IPS-20b (cell line): ENCODE data around the gene ASPSCR1.

Experiments used
- H3K27ac ChIP-seq: one replicate; pipeline ENCODE4 v1.5.1; 2013; ENCODE audit warnings: low read length
- H3K27me3 ChIP-seq: 2 replicates; pipeline ENCODE4 v1.6.1; 2013; ENCODE audit warnings: mild to moderate bottlenecking, low read length, inconsistent platforms; ENCODE audit not compliant: insufficient read depth
- H3K36me3 ChIP-seq: 2 replicates; pipeline ENCODE4 v1.6.1; 2013; ENCODE audit warnings: low read depth, mild to moderate bottlenecking, inconsistent platforms, low read length, moderate library complexity; ENCODE audit not compliant: insufficient read depth
- H3K4me1 ChIP-seq: 2 replicates; pipeline ENCODE4 v1.6.1; 2013; ENCODE audit warnings: mild to moderate bottlenecking, control low read depth, inconsistent platforms, low read length, moderate library complexity; ENCODE audit not compliant: insufficient read depth
- H3K4me3 ChIP-seq: 2 replicates; pipeline ENCODE4 v1.5.1; 2013; ENCODE audit warnings: mild to moderate bottlenecking, low read length, inconsistent platforms
- H3K9ac ChIP-seq: 2 replicates; pipeline ENCODE4 v1.6.1; 2013; ENCODE audit warnings: low read depth, mild to moderate bottlenecking, inconsistent platforms, low read length, moderate library complexity
- H3K9me3 ChIP-seq: 2 replicates; pipeline ENCODE4 v1.6.1; 2013; ENCODE audit warnings: mild to moderate bottlenecking, low read depth, low read length, inconsistent platforms; ENCODE audit not compliant: insufficient read depth

ASPSCR1 gene

DNA sequence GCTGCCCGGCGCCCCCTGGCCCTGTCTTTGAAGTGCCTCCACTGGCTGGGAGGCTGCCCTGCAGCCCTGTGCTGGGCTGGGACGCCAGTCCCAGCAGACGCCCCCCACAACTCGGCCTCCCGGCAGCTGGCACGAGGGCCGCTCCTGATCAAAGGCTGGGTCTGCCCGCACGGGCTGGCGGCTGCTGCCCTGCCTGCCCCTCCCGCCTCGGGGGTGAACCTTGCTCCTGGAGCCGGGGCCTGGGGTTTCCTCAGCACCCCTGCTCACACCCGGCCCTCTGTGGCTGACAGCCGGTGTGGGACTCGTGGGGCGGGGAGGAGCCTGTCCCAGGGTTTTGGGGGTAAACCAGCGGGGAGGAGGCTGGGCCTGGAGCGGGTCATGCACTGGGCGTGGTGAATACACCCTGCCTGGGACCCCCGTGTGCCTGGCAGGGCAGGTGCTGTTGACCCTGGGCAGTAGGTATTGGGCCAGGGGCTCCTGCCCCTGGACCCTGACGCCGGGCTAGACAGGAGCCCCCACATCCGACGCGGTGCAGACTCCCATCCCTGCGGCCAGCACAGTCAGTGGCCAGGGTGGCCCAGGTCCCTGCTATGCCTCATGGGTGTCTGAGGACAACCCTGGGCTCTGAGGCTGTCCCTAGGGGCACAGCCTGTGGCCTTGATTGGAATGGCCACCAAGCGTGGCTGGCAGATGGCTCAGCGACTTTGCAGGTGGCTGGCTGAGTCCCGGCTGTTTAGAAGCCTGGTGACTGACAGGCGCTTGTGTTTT is 23.6 kb downstream of the ASPSCR1 start:
- peaks cover 3% of the 10 kb centered on the region; the same call in 1 of the 2 replicates for H3K36me3 ChIP-seq
- no peaks in the 10 kb centered on the region for H3K9me3 ChIP-seq
- H3K27ac ChIP-seq = no peak overlapping the region
- H3K9ac ChIP-seq = no peak overlapping the region
- no peaks in the 10 kb centered on the region for H3K27me3 ChIP-seq
- H3K4me1 ChIP-seq = no peaks in the 10 kb centered on the region
- H3K4me3 ChIP-seq = no peak overlapping the region

DNA sequence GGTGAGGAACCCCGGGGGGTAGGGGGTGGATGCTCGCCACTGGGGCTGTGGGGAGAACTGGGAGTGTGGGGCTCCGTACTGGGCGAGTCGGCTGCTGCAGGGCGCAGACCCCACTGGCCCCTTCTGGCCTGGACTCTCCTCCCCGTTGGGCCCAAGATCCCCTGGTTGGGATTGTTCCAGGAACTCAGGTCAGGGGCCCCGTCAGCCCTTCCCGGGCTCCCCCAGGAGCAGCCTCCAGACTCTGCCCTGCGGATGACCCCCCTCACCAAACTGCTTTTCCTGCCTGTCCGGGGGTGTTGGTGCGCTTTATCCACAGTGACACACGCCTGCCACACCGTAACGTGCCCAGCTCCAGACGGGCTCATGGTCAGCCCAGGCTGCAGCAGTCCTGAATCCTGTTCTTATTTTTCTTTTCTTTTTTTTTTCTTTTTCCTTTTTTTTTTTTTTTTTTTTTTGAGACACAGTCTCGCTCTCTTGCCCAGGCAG is 24.2 kb downstream of the ASPSCR1 start:
- H3K9me3 ChIP-seq = no peaks in the 10 kb centered on the region
- H3K9ac ChIP-seq = no peak overlapping the region
- H3K4me1 ChIP-seq = no peaks in the 10 kb centered on the region
- no peak overlapping the region for H3K4me3 ChIP-seq
- H3K27ac ChIP-seq = no peak overlapping the region
- no peaks in the 10 kb centered on the region for H3K27me3 ChIP-seq
- peaks cover 3% of the 10 kb centered on the region; the same call in 1 of the 2 replicates for H3K36me3 ChIP-seq

DNA sequence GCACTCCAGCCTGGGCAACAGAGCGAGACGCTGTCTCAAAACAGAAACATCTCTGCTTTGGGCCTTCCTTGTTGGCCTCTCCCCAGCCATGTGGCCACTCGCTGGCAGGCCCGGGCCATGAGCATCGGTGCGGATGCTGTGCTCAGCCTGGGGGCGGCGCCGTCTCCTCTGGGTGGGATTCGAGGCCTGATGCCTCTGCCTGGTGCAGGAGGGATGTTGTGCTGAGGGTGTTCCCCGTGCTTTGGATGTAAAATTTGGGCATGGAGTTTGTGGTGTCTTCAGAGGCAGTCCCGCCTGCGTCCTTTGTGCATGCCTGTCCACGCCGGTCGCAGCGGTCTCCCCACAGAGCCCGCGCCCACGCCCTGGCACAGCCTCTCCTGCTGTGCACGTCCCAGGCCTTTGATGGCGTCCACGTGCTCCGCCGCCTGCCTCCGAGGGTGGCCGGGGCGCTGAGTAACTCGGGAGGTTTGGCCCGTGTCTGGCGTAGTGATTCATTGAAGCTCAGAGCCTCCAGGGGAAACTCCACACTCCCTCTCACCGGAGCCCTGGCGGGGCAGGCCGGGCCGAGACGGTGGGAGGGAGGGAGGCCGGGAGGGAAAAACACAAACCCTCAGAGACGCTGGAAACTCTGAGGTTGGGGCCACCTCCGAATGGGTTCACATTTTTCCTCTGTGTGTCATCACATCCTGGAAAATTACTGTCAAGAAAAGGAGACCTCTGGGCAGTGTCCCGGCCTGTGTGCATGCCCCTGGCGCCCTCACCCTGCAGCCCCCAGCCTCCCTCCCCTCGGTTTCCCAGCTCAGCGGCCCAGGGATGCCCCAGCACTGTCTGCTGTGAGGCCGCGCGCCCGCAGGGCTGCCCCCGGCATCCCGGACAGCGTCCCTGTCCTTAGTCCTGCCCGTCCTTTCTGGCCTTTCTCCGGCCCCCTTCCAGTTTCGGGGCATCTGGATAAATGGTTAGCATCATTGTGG is 26.3 kb downstream of the ASPSCR1 start:
- Histone ChIP-seq H3K27me3 (no peaks in the 10 kb centered on the region), H3K27ac (no peak overlapping the region)

DNA sequence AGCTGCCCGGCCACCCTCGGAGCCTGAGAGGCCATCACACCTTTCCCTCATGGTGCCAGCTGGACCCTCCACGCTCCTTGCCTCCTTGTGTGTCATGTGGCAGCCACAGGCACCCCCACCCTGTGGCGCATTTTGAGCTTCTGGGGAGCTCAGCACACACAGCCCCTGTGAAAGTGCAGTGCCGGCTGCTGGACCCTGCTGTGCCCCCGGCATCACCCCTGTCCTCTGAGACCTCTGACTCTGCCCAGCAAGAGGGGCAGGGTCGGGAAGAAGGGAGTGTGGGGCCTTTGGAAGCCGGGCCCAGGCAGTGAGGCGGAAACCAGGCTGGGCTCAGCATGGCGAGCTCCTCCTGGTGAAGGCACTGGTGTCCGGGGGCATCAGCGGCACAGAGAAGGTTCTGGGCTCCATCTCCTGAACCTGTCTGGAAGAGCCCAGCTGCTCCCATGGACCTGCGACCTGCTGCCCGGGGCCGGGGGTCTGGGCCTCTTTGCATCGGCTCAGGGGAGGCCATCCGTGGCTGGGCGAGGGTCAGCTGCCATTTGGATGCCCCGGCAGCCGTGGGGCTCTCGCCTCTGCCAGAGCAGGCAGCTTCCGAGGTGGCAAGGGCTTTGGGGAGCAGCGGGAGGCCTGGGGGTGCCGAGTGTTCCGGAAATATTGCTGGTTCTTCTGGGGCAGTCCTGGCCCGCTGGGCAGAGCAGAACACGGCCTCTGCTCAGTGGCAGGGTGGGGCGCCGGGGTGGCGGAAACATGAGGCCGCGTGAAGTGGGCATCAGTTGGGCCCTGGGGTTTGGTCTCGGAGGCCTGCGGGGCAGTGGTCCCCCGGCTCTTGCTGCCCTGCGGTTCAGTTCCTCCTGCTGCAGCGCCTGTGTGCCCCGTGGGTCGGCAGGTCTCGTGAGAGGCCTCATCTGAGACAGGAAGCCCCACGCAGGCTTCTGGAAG is 27.4 kb downstream of the ASPSCR1 start:
- H3K4me1 ChIP-seq = no peaks in the 10 kb centered on the region
- H3K36me3 ChIP-seq = no peaks in the 10 kb centered on the region
- H3K9ac ChIP-seq = no peak overlapping the region
- no peak overlapping the region for H3K4me3 ChIP-seq
- no peak overlapping the region for H3K27ac ChIP-seq
- H3K9me3 ChIP-seq = no peaks in the 10 kb centered on the region
- H3K27me3 ChIP-seq = no peaks in the 10 kb centered on the region

More for the DNA sequence above, 26.3 kb downstream of the ASPSCR1 start:
- Histone ChIP-seq H3K9me3 (no peaks in the 10 kb centered on the region), H3K36me3 (no peaks in the 10 kb centered on the region; the same call in 1 of the 2 replicates), H3K4me1 (no peaks in the 10 kb centered on the region), H3K9ac (no peak overlapping the region), H3K4me3 (no peak overlapping the region)

DNA sequence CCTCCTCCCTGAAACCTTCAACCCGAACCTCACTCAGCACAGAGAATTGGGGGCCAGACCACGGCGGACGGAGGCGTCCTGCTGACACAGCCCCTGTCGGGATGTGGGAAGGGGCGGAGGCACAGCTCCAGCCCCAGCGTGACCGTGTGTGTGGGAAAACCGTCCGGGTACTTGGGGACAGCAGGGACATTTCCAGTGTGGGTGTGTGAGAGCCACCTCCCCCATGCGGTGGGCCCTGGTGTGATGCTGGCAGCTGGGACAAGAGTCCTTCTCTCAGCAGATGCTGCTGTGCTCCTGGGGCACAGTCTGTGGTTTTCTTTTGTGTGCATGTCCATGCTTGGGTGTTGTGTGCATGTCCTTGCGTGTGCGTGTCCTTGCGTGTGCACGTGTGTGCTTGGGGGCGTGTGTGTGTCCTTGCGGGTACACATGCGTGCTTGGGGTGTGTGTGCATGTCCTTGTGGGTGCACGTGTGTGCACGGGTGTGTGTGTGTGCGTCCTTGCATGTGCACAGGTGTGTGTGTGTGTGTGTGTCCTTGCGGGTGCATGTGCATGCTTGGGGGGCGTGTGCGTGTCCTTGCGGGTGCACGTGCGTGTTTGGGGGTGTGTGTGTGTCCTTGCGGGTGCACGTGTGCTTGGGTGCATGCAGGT is 28.4 kb downstream of the ASPSCR1 start:
- Histone ChIP-seq H3K27ac (no peak overlapping the region), H3K27me3 (no peaks in the 10 kb centered on the region), H3K9ac (no peak overlapping the region), H3K36me3 (no peaks in the 10 kb centered on the region), H3K4me3 (no peak overlapping the region), H3K4me1 (no peaks in the 10 kb centered on the region), H3K9me3 (no peaks in the 10 kb centered on the region)

DNA sequence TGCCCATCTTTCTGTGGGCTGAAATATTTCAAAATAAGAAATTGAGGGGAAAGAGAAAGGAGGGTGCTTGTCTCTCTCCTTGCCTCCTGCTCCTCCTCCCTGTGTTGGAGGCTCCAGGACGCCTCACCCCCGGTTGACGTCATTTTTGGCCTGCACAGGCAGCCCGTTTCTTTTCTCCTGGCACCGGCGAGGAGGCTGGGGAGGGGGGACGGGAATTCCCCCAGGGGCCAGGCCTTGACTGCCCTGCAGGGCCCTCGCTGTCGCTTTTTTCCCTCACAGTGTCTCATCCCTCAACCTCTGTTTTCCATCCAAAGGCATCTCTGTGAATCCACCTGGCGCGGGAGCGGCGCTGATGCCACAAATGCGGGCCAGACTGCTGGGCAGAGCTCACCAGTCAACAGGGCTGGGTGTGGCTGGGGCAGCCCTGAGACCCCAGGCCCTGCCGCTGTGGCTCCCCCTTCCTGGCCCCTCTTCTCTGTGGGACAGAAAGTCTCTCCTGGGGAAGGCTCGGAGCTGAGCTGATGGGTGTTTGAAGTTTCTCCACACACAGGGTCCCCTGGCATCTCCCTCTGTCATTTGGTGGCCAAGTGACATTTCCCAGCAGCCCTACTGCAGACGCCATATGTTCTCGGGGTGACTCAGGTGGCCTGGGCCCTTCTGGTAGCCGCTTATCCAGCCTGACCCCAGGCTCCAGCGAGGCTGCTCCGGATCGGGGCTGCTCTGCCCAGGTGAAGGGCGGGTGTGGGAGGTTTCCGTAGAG is 29.2 kb downstream of the ASPSCR1 start:
- no peaks in the 10 kb centered on the region for H3K9me3 ChIP-seq
- no peak overlapping the region for H3K27ac ChIP-seq
- no peak overlapping the region for H3K4me3 ChIP-seq
- H3K36me3 ChIP-seq = no peaks in the 10 kb centered on the region
- H3K4me1 ChIP-seq = no peaks in the 10 kb centered on the region
- H3K9ac ChIP-seq = no peak overlapping the region
- no peaks in the 10 kb centered on the region for H3K27me3 ChIP-seq

DNA sequence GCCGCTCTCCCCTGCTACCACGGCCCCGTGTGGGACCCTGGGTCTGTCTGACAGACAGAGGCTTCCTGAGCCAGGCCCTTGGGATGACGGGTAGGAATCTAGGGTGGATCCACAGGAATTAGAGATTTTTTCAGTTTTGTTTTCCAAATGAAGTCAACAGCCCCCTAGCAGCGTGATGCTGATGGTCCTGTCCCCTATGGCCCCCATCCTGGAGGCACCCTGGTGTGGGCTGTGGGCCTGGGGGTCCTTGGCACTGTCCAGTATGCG is 29.7 kb downstream of the ASPSCR1 start:
- H3K9me3 ChIP-seq = no peaks in the 10 kb centered on the region
- no peaks in the 10 kb centered on the region for H3K27me3 ChIP-seq
- H3K9ac ChIP-seq = no peak overlapping the region
- no peaks in the 10 kb centered on the region for H3K4me1 ChIP-seq
- H3K27ac ChIP-seq = no peak overlapping the region
- H3K36me3 ChIP-seq = no peaks in the 10 kb centered on the region
- H3K4me3 ChIP-seq = no peak overlapping the region

DNA sequence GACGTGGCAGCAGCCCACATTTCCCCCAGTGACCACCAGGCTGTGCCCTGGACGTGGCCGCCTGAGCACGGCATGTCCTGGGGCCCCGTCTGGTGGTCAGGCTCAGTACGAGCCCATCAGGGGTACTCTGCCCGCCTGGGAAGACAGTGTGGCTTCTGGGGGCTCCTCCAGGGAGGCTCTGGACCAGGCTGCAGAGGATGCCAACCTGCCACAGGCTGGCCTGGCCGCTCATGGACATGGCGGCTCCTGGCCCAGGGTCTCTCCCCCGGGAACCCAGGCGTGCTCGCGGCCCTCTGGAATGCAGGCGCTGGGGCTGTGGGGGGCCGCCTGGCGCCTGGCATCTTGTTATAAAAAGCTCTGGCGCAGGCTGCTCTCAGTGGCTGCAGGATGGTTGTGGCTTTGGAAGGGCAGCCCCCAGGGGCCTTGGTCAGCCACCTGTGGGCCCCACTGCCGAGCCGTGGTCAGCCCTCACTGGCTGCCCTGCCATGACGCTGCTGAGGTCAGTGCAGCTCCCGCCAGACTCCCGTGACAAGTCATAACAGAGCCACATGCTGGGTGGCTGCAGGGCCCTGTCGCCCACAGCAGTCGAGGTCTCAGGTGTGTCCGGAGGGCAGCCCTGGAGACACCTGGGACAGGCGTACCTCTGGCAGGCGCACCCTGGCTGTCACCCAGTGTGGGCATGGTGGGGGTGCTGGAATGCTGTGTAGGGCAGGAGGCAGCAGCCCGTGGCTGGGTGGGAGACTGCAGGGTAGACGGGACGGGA is 30.2 kb downstream of the ASPSCR1 start:
- no peak overlapping the region for H3K9ac ChIP-seq
- no peaks in the 10 kb centered on the region for H3K4me1 ChIP-seq

DNA sequence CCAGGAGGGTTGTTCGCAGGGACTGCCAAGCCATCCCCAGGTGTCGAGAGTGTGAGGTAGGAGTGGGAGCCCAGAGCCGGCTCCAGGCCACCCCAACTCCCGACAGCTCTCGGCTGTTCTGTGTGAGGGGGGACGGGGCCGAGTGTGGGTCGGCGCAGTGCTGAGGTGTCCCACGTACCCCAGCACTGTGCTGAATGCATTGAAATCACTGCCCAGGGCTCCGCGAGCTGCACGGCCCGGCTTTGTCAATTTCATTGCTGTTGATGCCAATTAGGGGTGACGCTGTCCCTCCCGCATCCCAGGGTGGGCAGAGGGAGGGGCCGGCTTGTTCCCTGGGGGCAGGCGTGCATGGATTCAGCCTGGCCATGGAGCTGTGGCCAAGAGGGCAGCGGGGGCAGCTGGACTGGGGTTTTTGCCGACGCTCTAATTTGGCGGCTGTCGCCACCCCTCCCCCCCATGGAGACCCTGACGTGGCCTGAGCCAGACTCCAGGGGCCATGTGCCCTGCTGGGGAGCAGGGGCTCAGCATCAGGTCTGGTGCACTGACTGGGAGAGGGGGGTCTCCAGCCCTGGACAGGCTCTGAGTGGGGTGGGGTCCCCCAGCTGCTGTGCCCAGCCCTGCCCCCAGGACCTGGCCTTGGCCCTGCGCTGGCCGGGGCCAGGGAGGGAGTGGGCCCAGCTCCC is 31.0 kb downstream of the ASPSCR1 start:
- Histone ChIP-seq H3K27ac (no peak overlapping the region), H3K36me3 (no peaks in the 10 kb centered on the region), H3K4me1 (no peaks in the 10 kb centered on the region)

More for the DNA sequence above, 30.2 kb downstream of the ASPSCR1 start:
- Histone ChIP-seq H3K9me3 (no peaks in the 10 kb centered on the region), H3K4me3 (no peak overlapping the region), H3K27ac (no peak overlapping the region), H3K36me3 (no peaks in the 10 kb centered on the region), H3K27me3 (no peaks in the 10 kb centered on the region)

More for the DNA sequence above, 31.0 kb downstream of the ASPSCR1 start:
- Histone ChIP-seq H3K4me3 (no peak overlapping the region), H3K9me3 (no peaks in the 10 kb centered on the region), H3K27me3 (no peaks in the 10 kb centered on the region), H3K9ac (no peak overlapping the region)
